C4-2B (cell line): ENCODE data around the gene SLC1A2.

Experiments used
- ZFX ChIP-seq: fragments of 450-650 bp; IDR thresholded peaks from 2 replicates; pipeline ENCODE4 v1.6.1; 2017
- TF ChIP-seq, protein P1 (sequence below): fragments of 450-650 bp; conservative IDR thresholded peaks from 2 replicates; pipeline ENCODE4 v1.5.1; 2017; ENCODE audit warnings: mild to moderate bottlenecking

DNA sequence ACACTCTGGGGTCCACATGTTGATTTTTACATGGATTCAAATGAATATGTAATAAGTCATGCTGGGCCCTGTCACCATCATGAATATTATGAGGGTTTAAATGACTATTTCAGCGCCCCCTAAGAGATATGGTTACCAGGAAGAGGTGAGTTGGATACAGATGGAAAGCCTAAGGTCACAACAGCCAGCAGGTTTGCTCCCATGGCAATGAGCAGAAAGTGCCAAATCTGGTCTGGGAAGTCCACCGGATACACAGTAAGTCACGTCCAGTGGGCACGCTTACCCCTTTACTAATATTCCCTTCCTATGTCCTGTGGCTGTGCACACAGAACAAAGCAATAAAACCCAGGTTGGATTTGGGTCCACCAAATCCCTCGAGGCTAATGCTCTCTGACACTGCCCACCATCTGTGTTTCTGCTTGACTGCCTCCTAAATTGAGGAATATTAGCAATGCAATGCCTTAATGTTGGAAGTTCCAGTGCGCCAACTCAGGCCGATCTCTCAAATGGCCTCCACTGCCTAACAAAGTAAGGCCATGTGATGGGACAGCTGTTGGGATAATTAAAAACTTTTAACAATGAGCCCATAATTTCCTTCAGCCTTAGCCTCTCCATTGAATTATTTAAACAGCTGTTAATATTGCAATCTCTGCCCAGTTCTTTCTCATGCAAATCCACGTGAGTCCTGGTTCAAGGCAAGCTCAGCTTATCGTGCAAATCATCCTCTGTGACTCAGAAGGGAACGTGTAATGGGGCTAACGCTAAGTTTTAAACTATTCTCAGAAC is 97.6 kb downstream of the SLC1A2 start:
- TF ChIP-seq, protein P1, sequence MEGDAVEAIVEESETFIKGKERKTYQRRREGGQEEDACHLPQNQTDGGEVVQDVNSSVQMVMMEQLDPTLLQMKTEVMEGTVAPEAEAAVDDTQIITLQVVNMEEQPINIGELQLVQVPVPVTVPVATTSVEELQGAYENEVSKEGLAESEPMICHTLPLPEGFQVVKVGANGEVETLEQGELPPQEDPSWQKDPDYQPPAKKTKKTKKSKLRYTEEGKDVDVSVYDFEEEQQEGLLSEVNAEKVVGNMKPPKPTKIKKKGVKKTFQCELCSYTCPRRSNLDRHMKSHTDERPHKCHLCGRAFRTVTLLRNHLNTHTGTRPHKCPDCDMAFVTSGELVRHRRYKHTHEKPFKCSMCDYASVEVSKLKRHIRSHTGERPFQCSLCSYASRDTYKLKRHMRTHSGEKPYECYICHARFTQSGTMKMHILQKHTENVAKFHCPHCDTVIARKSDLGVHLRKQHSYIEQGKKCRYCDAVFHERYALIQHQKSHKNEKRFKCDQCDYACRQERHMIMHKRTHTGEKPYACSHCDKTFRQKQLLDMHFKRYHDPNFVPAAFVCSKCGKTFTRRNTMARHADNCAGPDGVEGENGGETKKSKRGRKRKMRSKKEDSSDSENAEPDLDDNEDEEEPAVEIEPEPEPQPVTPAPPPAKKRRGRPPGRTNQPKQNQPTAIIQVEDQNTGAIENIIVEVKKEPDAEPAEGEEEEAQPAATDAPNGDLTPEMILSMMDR = no peak
- TF ChIP-seq ZFX = no peak
